ENCODE results near the gene GTPBP2. TPM values are rescaled to one million over a fixed set of nuclear protein-coding genes. Genes with fewer than 3 reads are reported as not detected.

The GTPBP2 gene
- total and polyA plus RNA-seq, 2 of the 13 experiments (the other 11 are each of a cell fraction or from before 2014, with no cell fraction given), result 26.9 to 88.2 TPM

- peak; percentile 77; the same call in 1 of the 2 replicates for TF ChIP-seq KDM5B (CRISPR knock-in tag; IDR thresholded peaks at IDR 0.05; ENCODE audit: borderline replicate concordance)
- TF ChIP-seq MTF2 (CRISPR knock-in tag; IDR thresholded peaks at IDR 0.05; ENCODE audit: borderline replicate concordance), result peak; percentile 40; the same call in 1 of the 2 replicates
- TF ChIP-seq ZNF224 (CRISPR knock-in tag; IDR thresholded peaks at IDR 0.05), result no peak
- no peak for TF ChIP-seq ZNF354B (CRISPR knock-in tag; IDR thresholded peaks at IDR 0.05)
- TF ChIP-seq HOMEZ (CRISPR knock-in tag; IDR thresholded peaks at IDR 0.05; ENCODE audit: low read depth), result peak; percentile 50; the same call in 1 of the 2 replicates
- no peak; the same call in 1 of the 2 replicates for TF ChIP-seq MYC (CRISPR knock-in tag; IDR thresholded peaks at IDR 0.05; ENCODE audit: borderline replicate concordance)
- TF ChIP-seq NRL (CRISPR knock-in tag; IDR thresholded peaks at IDR 0.05; ENCODE audit: borderline replicate concordance), result 0 out of 2 replicates have a peak, but pooled peaks have one; percentile 17
- peak; percentile 43; the same call in 1 of the 2 replicates for TF ChIP-seq HNF1A (IDR thresholded peaks at IDR 0.05; ENCODE audit: low read depth)
- no peak; the same call in 1 of the 2 replicates for TF ChIP-seq HNF1A (CRISPR knock-in tag; IDR thresholded peaks at IDR 0.05; ENCODE audit: borderline replicate concordance)
- peak; percentile 48 for TF ChIP-seq SP2 (CRISPR knock-in tag; IDR thresholded peaks at IDR 0.05)
- peak; percentile 49 for TF ChIP-seq ZNF263 (CRISPR knock-in tag; IDR thresholded peaks at IDR 0.05)
- TF ChIP-seq ZNF446 (CRISPR knock-in tag; IDR thresholded peaks at IDR 0.05), result no peak
- no peak for TF ChIP-seq TBX3 (IDR thresholded peaks at IDR 0.05; ENCODE audit: borderline replicate concordance)
- no peak; the same call in 1 of the 2 replicates for TF ChIP-seq MXD3 (CRISPR knock-in tag; IDR thresholded peaks at IDR 0.05)
- TF ChIP-seq ZNF34 (CRISPR knock-in tag; IDR thresholded peaks at IDR 0.05; ENCODE audit: borderline replicate concordance), result no peak
- peak; percentile 51; the same call in 1 of the 2 replicates for TF ChIP-seq ZNF605 (CRISPR knock-in tag; IDR thresholded peaks at IDR 0.05)
- 0 out of 2 replicates have a peak, but pooled peaks have one; percentile 74 for TF ChIP-seq WIZ (CRISPR knock-in tag; IDR thresholded peaks at IDR 0.05)
- peak; percentile 71; the same call in 1 of the 2 replicates for TF ChIP-seq RAD21 (CRISPR knock-in tag; IDR thresholded peaks at IDR 0.05)
These were observed 39.3 kb upstream of the GTPBP2 start (continued) for GRCh38 chr6:43668151-43669028.
